ENCODE data around the gene FAM50B. TPM values are rescaled to one million over a fixed set of nuclear protein-coding genes. Genes with fewer than 3 reads are reported as not detected.

The FAM50B gene
- total and polyA plus RNA-seq, 4 donors: 8.8 to 12.3 (median 11.1) TPM

GRCh38 chr6:3894590-3895311, 45.6 kb downstream of the FAM50B start:
- no peak for DNase-seq (ENCODE audit: low spot score)
- Histone ChIP-seq H3K9ac (ENCODE audit: low read depth in 1 of 2, low read length in 2 of 2) (no peak overlapping the region), H3K9me3 (ENCODE audit: control insufficient read depth in 4 of 4, low read length in 3 of 4) (no peaks in the 10 kb centered on the region), H3K27ac (ENCODE audit: low read depth in 1 of 2, low read length in 2 of 2) (no peak overlapping the region), H3K4me1 (ENCODE audit: control insufficient read depth in 4 of 4, insufficient read depth in 4 of 4, low read length in 3 of 4) (no peaks in the 10 kb centered on the region), H3K27me3 (ENCODE audit: control insufficient read depth in 4 of 4, insufficient read depth in 4 of 4, low read length in 3 of 4) (no peaks in the 10 kb centered on the region), H3K4me3 (ENCODE audit: low read depth in 1 of 3, low read length in 3 of 3) (no peak overlapping the region), H3K36me3 (ENCODE audit: control insufficient read depth in 4 of 4, insufficient read depth in 3 of 4, low read depth in 1 of 4, low read length in 3 of 4) (no peaks in the 10 kb centered on the region)
- 94% methylated on average over 14 of the region's 14 CpGs for WGBS
- no peak for TF ChIP-seq HNF4G (IDR thresholded peaks at IDR 0.05)
- TF ChIP-seq TAF1 (conservative IDR thresholded peaks at IDR 0.05): no peak
- TF ChIP-seq FOXA1 (IDR thresholded peaks at IDR 0.05): no peak
- TF ChIP-seq RXRA (IDR thresholded peaks at IDR 0.05): no peak
- TF ChIP-seq RAD21 (IDR thresholded peaks at IDR 0.05): no peak
- no peak for TF ChIP-seq ATF3 (IDR thresholded peaks at IDR 0.05)
- TF ChIP-seq FOXA2 (IDR thresholded peaks at IDR 0.05): no peak
- no peak for TF ChIP-seq ZBTB33 (IDR thresholded peaks at IDR 0.05)
- TF ChIP-seq REST (IDR thresholded peaks at IDR 0.05): no peak

GRCh38 chr6:3895312-3895653, 46.1 kb downstream of the FAM50B start:
- Histone ChIP-seq H3K4me1 (ENCODE audit: control insufficient read depth in 4 of 4, insufficient read depth in 4 of 4, low read length in 3 of 4) (no peaks in the 10 kb centered on the region), H3K27me3 (ENCODE audit: control insufficient read depth in 4 of 4, insufficient read depth in 4 of 4, low read length in 3 of 4) (no peaks in the 10 kb centered on the region), H3K4me3 (ENCODE audit: low read depth in 1 of 3, low read length in 3 of 3) (no peak overlapping the region), H3K36me3 (ENCODE audit: control insufficient read depth in 4 of 4, insufficient read depth in 3 of 4, low read depth in 1 of 4, low read length in 3 of 4) (no peaks in the 10 kb centered on the region), H3K27ac (ENCODE audit: low read depth in 1 of 2, low read length in 2 of 2) (no peak overlapping the region), H3K9ac (ENCODE audit: low read depth in 1 of 2, low read length in 2 of 2) (no peak overlapping the region), H3K9me3 (ENCODE audit: control insufficient read depth in 4 of 4, low read length in 3 of 4) (no peaks in the 10 kb centered on the region)
- WGBS: 96% methylated on average over 6 of the region's 6 CpGs
- TF ChIP-seq ZBTB33 (IDR thresholded peaks at IDR 0.05): no peak
- TF ChIP-seq NR2F2 (IDR thresholded peaks at IDR 0.05): no peak
- no peak for TF ChIP-seq FOXA2 (IDR thresholded peaks at IDR 0.05)
- no peak for DNase-seq (ENCODE audit: low spot score)
